GM12878 (cell line): ENCODE measurements around the gene BBS9. TPM values are rescaled to one million over a fixed set of nuclear protein-coding genes. Genes with fewer than 3 reads are reported as not detected.
"Not testable (repeated sequence)": the region's sequence is repeated elsewhere in the genome, so short reads cannot be mapped to it uniquely, and the experiment has no call there.

Experiments
- ATAC-seq: fragments of 200-7000 bp; cut with Tn5 transposase; 3 replicates; pipeline ENCODE4 v1.9.1; 2020; ENCODE audit warnings: mild to moderate bottlenecking, moderate library complexity
- BruUV-seq: library from RNA; stranded (reverse); fragments of 400-500 nt; replicated peaks from 2 replicates; lab custom pipeline; 2021; lab: Mats Ljungman, UMichigan
- CTCF ChIA-PET: fragments of 300-600 bp; sonication (Branson Sonifier 250); formaldehyde crosslinking; extraction: SDS; loops from one replicate; lab custom pipeline; 2021; ENCODE audit warnings: inconsistent platforms; lab: Yijun Ruan, JAX
- POLR2A ChIA-PET: fragments of 350-600 bp; formaldehyde crosslinking; extraction: SDS; loops from one replicate; lab custom pipeline; 2021; ENCODE audit warnings: inconsistent platforms; lab: Charles Lee
- RAD21 ChIA-PET: fragments of 300-600 bp; sonication (Branson Sonifier 250); formaldehyde crosslinking; loops from one replicate; lab custom pipeline; 2023; ENCODE audit warnings: antibody characterized with exemption; ENCODE audit not compliant: unreplicated experiment; lab: Charles Lee
- SMC1A ChIA-PET: fragments of 300-600 bp; sonication (Branson Sonifier 250); formaldehyde crosslinking; loops from one replicate; lab custom pipeline; 2023; ENCODE audit not compliant: unreplicated experiment, uncharacterized antibody; lab: Charles Lee
- DNase-seq: peaks from one replicate; pipeline ENCODE4 v3.0.0-alpha.2; 2011; ENCODE audit warnings: low read depth, low spot score
- FAIRE-seq: peaks from 3 replicates; lab custom pipeline; 2011; peaks lifted over from hg19 to GRCh38; lab: Jason Lieb, UNC
- H2AFZ ChIP-seq: 2 replicates; pipeline ENCODE4 v1.6.0; 2011; ENCODE audit warnings: low read depth, low read length, control low read depth; ENCODE audit not compliant: control insufficient read depth
- H3K27ac ChIP-seq: 2 replicates; pipeline ENCODE4 v1.5.1; 2011; ENCODE audit warnings: control low read depth; ENCODE audit not compliant: control insufficient read depth, insufficient read depth
- H3K27me3 ChIP-seq, 2 experiments: replicated peaks in 1 of 2; 2 replicates each; pipeline versions ENCODE4 v1.6.0 to v1.6.1; 2011; ENCODE audit warnings: low read length in 1 of 2; ENCODE audit not compliant: control insufficient read depth in 2 of 2, insufficient read depth in 2 of 2
- H3K36me3 ChIP-seq, 2 experiments: 2 replicates each; pipeline ENCODE4 v1.5.1; 2011; ENCODE audit warnings: low read length in 1 of 2; ENCODE audit not compliant: control insufficient read depth in 2 of 2, insufficient read depth in 2 of 2
- H3K4me1 ChIP-seq: 2 replicates; pipeline ENCODE4 v1.6.1; 2011; ENCODE audit warnings: mild to moderate bottlenecking, low read length, moderate library complexity, mixed read lengths; ENCODE audit not compliant: control insufficient read depth, insufficient read depth
- H3K4me2 ChIP-seq: 2 replicates; pipeline ENCODE4 v1.6.0; 2011; ENCODE audit warnings: control low read depth; ENCODE audit not compliant: control insufficient read depth, insufficient read depth
- H3K4me3 ChIP-seq: fragments of 200-600 bp; sonication (generic); 2 replicates; pipeline ENCODE4 v1.5.1; 2016
- H3K79me2 ChIP-seq: 2 replicates; pipeline ENCODE4 v1.6.0; 2011; ENCODE audit warnings: low read length; ENCODE audit not compliant: control insufficient read depth, insufficient read depth
- H3K9ac ChIP-seq: 2 replicates; pipeline ENCODE4 v1.8.0; 2011; ENCODE audit warnings: low read length, control low read depth, mixed read lengths; ENCODE audit not compliant: control insufficient read depth, insufficient read depth
- H3K9me3 ChIP-seq: replicated peaks from 3 replicates; pipeline ENCODE4 v1.5.1; 2011; ENCODE audit warnings: mild to moderate bottlenecking, low read length; ENCODE audit not compliant: control insufficient read depth, insufficient read depth
- H4K20me1 ChIP-seq: 2 replicates; pipeline ENCODE4 v1.6.0; 2011; ENCODE audit not compliant: control insufficient read depth, insufficient read depth
- IRF5 ChIP-seq: fragments of 450-650 bp; IDR thresholded peaks from 2 replicates; pipeline ENCODE4 v1.6.1; 2017; ENCODE audit warnings: borderline replicate concordance
- NBN ChIP-seq: fragments of 450-650 bp; IDR thresholded peaks from 2 replicates; pipeline ENCODE4 v1.6.1; 2016
- NR2C2 ChIP-seq: IDR thresholded peaks from 2 replicates; pipeline ENCODE4 v1.6.1; 2011; ENCODE audit warnings: borderline replicate concordance, low read depth; ENCODE audit not compliant: control insufficient read depth, insufficient read length
- SP1 ChIP-seq: IDR thresholded peaks from one replicate; pipeline ENCODE4 v1.6.1; 2011; ENCODE audit warnings: low read depth, low read length
- WGBS: methylation state at CpG from one replicate; pipeline ENCODE4 v1.1.6; 2016; ENCODE audit warnings: low lambda C conversion rate; ENCODE audit not compliant: insufficient replicate concordance, insufficient coverage; ENCODE audit errors: missing lambda C conversion rate; 5-methylcytosine and 5-hydroxymethylcytosine counted together
- in situ Hi-C: fragments of 300-500 bp; cut with MboI; formaldehyde crosslinking; loops from 9 replicates; pipeline ENCODE4 v1.14.3; 2018; ENCODE audit warnings: mixed read lengths
- intact Hi-C: fragments of 100-400 bp; cut with micrococcal nuclease; formaldehyde crosslinking; loops from one replicate; pipeline ENCODE4 v1.14.2; 2022; ENCODE audit not compliant: unreplicated experiment
- polyA plus RNA-seq, 11 experiments: library from polyadenylated mRNA; depleted of rRNA in 4 of 11; unstranded in 6 of 11; stranded (reverse) in 5 of 11; fragments of >200 nt; fragmentation: Nextera tagmentation in 4 of 11; fragmentation: Illumina TruSeq in 1 of 11; extraction: Ambion mirVana in 4 of 11; extraction: Trizol in 1 of 11; gene quantifications; 1 replicate in 1 of 11; 2 replicates in 10 of 11; pipeline versions ENCODE4 v1.2.1 to v1.2.3, GENCODE V29; 2011 to 2016; ENCODE audit warnings: inconsistent platforms in 2 of 11, missing spikeins in 2 of 11, low read depth in 1 of 11
- total RNA-seq, 4 experiments: library from RNA; depleted of rRNA in 3 of 4; stranded (reverse); fragments of >200 nt in 3 of 4; fragmentation: Illumina TruSeq in 1 of 4; extraction: Trizol in 1 of 4; gene quantifications; 2 replicates each; pipeline versions ENCODE4 v1.2.1 to v1.2.3, GENCODE V29; 2013 to 2021

Gene BBS9
- total and polyA plus RNA-seq, 10 of the 15 experiments (the other 5 are each of a cell fraction or from before 2014, with no cell fraction given): 1.2 to 5.6 (median 2.3) TPM

- H3K4me3 ChIP-seq, H4K20me1 ChIP-seq, H3K4me2 ChIP-seq, H3K4me1 ChIP-seq, FAIRE-seq, ATAC-seq, in situ Hi-C loops, DNase-seq, H3K79me2 ChIP-seq, POLR2A ChIA-PET, SMC1A ChIA-PET, H3K27me3 ChIP-seq, H2AFZ ChIP-seq, RAD21 ChIA-PET, intact Hi-C loops, H3K9me3 ChIP-seq, H3K36me3 ChIP-seq, BruUV-seq, H3K27ac ChIP-seq, H3K9ac ChIP-seq: not testable (repeated sequence)
- CTCF ChIA-PET: interaction anchor here (0.9 kb wide), 1 partner anchor 22 kb away, joined by 3 read pairs; no protein-coding TSS in a partner anchor
- 83% methylated on average over 36 of the region's 38 CpGs for WGBS
Observed at GRCh38 chr7:33218841-33219535, 89.6 kb downstream of the BBS9 start.

- no peak for FAIRE-seq
- H3K9ac ChIP-seq: no peak overlapping the region
- no TSS peak for BruUV-seq
- SMC1A ChIA-PET: no interaction called here
- no peak overlapping the region for H3K27ac ChIP-seq
- H3K4me3 ChIP-seq: no peak overlapping the region
- no peaks in the 10 kb centered on the region for H3K9me3 ChIP-seq
- ATAC-seq: no peak
- H3K27me3 ChIP-seq: no peaks in the 10 kb centered on the region
- H2AFZ ChIP-seq: no peak overlapping the region
- no peaks in the 10 kb centered on the region for H3K79me2 ChIP-seq
- POLR2A ChIA-PET: no interaction called here
- TF ChIP-seq NR2C2 (no peak), SP1 (no peak), NBN (no peak), IRF5 (no peak)
- CTCF ChIA-PET: no interaction called here
- no peak for DNase-seq
- intact Hi-C loops: no loop called here
- in situ Hi-C loops: no loop called here
- no peaks in the 10 kb centered on the region for H3K36me3 ChIP-seq
- H4K20me1 ChIP-seq: no peaks in the 10 kb centered on the region
- H3K4me1 ChIP-seq: no peaks in the 10 kb centered on the region
- RAD21 ChIA-PET: no interaction called here
- WGBS: 73% methylated on average over 4 of the region's 4 CpGs
- H3K4me2 ChIP-seq: no peak overlapping the region
Observed at GRCh38 chr7:33220231-33220630, 90.9 kb downstream of the BBS9 start.
